Stomach (tissue), 4 donors: ENCODE results near the gene EHD3.

Experiments
- EP300 ChIP-seq: sonication (generic); formaldehyde crosslinking; IDR thresholded peaks from one replicate; pipeline ENCODE4 v1.6.1; 2017; ENCODE audit warnings: antibody characterized with exemption
- POLR2AphosphoS5 ChIP-seq, 3 donors: sonication (generic); formaldehyde crosslinking; IDR thresholded peaks; one replicate each; pipeline ENCODE4 v1.6.1; 2016; ENCODE audit warnings: antibody characterized with exemption in 3 of 3
- TF ChIP-seq, protein P1 (sequence below), 7 experiments: fragments of 450-650 bp in 4 of 7; fragments of 200-600 bp in 3 of 7; sonication (generic) in 3 of 7; IDR thresholded peaks; one replicate each; pipeline ENCODE4 v1.5.1; 2016 to 2019; ENCODE audit warnings: antibody characterized with exemption in 7 of 7, control low read depth in 2 of 7, mild to moderate bottlenecking in 1 of 7

DNA sequence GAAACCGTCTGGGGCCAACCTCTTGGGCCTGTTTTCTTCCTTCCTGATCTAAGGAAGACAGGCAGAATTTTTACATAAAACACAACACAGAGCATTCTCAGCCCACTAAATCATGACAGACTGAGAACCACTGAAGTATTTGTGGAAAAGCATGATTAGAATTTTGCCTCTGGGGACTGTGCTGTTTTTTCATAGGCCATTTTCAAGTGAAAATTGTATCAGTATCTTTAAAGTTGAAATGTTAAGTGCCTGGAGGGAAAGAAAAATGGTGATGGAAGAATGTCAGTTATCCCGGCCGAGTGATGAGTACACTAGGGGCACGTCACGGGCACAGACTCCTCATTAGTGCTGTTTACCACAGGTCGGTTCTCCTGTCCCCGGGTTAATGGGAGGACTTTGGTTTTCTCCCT lies 36.9 kb downstream of the EHD3 start:
- TF ChIP-seq, protein P1, sequence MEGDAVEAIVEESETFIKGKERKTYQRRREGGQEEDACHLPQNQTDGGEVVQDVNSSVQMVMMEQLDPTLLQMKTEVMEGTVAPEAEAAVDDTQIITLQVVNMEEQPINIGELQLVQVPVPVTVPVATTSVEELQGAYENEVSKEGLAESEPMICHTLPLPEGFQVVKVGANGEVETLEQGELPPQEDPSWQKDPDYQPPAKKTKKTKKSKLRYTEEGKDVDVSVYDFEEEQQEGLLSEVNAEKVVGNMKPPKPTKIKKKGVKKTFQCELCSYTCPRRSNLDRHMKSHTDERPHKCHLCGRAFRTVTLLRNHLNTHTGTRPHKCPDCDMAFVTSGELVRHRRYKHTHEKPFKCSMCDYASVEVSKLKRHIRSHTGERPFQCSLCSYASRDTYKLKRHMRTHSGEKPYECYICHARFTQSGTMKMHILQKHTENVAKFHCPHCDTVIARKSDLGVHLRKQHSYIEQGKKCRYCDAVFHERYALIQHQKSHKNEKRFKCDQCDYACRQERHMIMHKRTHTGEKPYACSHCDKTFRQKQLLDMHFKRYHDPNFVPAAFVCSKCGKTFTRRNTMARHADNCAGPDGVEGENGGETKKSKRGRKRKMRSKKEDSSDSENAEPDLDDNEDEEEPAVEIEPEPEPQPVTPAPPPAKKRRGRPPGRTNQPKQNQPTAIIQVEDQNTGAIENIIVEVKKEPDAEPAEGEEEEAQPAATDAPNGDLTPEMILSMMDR (IDR thresholded peaks at IDR 0.05), result no peak
- no peak for TF ChIP-seq EP300
- no peak for TF ChIP-seq POLR2AphosphoS5 (IDR thresholded peaks at IDR 0.05)
